Keratinocyte (primary cell): ENCODE measurements around the gene SLC2A9.

Source experiments
- CTCF ChIP-seq, 3 experiments: IDR thresholded peaks in 1 of 3; conservative IDR thresholded peaks in 1 of 3; optimal IDR thresholded peaks in 1 of 3; 2 replicates in 2 of 3; 3 replicates in 1 of 3; pipeline versions ENCODE3 to v1.5.1; 2011; ENCODE audit warnings: low read length in 3 of 3, mild to moderate bottlenecking in 3 of 3, moderate library complexity in 2 of 3, control low read depth in 1 of 3, inconsistent platforms in 1 of 3; ENCODE audit not compliant: insufficient read depth in 2 of 3; ENCODE audit errors: extremely low read depth in 1 of 3
- EZH2 ChIP-seq: IDR thresholded peaks from one replicate; pipeline ENCODE4 v1.6.1; 2012; ENCODE audit warnings: inconsistent platforms, mild to moderate bottlenecking, low read length, moderate library complexity

- TF ChIP-seq CTCF (optimal IDR thresholded peaks at IDR 0.05 in 1 of 3, IDR thresholded peaks at IDR 0.05 in 1 of 3, conservative IDR thresholded peaks at IDR 0.05 in 1 of 3; ENCODE audit: extremely low read depth in 1 of 3, insufficient read depth in 2 of 3, low read length in 3 of 3) (no peak), EZH2 (no peak)
Measured at GRCh38 chr4:9816285-9816684, 205.0 kb downstream of the SLC2A9 start.
